ENCODE measurements around the gene TPST2.

DNA sequence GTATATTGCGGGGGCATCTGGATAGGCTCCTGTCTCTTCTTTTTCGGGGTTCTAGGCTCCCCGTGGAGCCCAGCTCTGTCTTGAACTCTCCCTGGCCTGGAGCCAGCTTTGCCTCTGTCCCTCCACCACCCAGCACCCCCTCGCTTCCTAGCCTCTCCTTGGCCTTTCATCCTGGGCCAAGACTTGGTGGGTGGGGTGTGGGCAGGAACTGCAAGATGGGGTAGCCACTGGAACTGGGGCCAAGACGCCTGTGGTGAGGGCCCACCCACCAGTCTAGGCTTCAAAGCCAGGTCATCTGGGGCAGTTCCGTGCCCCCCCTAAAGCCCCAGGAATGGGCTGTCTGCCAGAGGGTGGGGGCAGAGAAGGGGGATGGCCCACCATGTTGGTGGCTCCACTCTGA is 29.6 kb upstream of the TPST2 start:
- no peak for TF ChIP-seq EZH2phosphoT487 (IDR thresholded peaks at IDR 0.05; ENCODE audit: insufficient read depth, low read depth)
- no peak for TF ChIP-seq EZH2 (IDR thresholded peaks at IDR 0.05; ENCODE audit: insufficient read depth, poor library complexity, severe bottlenecking)

Measured in GM23248 (cell line).